Nucleus accumbens (tissue), 56 donors: ENCODE data around the gene LCORL.

Source experiments
- DNase-seq, 56 donors: peaks; one replicate each; lab custom pipeline; 2025; lab: John Stamatoyannopoulos, UW

LCORL gene

GRCh38 chr4:17941731-17942130 lies 79.8 kb downstream of the LCORL start:
- no peak for DNase-seq

DNA sequence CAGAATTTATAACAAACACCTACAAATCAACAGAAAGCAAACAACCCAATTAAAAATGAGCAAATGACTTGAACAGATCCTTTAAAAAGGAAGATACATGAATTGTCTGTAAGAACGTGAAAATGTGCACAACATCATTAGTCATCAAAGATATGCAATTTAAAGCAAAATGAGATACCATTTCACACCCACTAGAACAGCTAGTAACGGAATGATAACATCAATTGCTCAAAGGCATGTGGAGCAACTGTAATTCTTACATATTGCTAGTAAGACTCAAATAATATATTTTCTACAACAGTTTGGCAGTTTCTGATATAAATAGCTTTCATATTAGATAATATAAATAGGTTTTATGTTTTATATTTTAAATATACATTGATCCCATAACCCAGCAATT lies 82.5 kb downstream of the LCORL start:
- no peak for DNase-seq

- no peak for DNase-seq
These were observed 87.3 kb downstream of the LCORL start for GRCh38 chr4:17934286-17934685.

DNA sequence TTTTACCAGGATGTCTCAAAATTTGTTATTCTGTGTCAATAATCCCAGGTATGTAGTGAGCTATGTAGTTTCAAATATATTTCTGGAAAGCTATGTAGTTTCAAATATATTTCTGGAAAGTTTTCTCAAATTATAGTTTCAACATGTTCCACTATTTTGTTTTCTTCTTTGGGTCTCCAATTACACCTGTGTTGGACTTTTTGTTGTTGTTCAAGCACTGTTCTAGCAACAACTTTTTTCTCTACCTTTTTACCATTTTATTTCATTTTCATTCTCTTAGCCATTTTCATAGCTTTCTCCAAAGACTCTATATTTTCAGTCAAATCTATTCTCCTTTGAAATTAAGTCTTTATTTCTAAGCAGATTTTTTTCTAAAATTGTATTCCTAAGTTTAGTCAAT lies 88.4 kb downstream of the LCORL start:
- DNase-seq: no peak

GRCh38 chr4:17932041-17932440 lies 89.5 kb downstream of the LCORL start:
- DNase-seq: no peak

DNA sequence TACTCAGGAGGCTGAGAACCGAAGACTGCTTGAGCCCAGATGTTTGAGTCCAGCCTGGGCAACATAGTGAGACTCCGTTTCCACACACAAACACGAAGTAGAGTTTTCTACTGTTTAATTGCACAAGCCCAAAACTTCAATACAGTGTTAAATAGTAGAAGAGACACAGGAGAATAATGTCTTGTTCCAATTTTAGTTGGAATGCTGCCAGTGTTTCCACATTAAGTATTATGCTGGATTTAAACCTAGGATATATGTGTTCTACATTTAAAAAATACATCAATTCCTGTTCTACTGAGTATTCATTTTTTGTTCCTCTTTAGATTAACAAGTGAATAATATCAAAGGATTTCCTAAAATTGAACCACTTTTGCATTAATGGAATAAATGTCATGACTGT lies 91.3 kb downstream of the LCORL start:
- no peak for DNase-seq

DNA sequence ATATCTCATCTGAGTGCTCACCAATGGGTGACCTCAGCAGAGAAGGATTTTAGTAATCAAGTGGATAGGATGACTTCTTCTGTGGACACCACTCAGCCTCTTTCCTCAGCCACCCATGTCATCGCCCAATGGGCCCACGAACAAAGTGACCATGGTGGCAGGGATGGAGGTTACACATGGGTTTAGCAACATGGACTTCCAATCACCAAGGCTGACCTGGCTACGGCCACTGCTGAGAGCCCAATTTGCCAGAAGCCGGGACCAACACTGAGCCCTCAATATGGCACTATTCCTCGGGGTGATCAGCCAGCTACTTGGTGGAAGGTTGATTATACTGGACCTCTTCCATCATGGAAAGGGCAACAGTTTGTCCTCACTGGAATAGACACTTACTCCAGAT lies 97.4 kb downstream of the LCORL start:
- no peak for DNase-seq

- no peak for DNase-seq
These were observed 100.1 kb downstream of the LCORL start for GRCh38 chr4:17921451-17921850.

DNA sequence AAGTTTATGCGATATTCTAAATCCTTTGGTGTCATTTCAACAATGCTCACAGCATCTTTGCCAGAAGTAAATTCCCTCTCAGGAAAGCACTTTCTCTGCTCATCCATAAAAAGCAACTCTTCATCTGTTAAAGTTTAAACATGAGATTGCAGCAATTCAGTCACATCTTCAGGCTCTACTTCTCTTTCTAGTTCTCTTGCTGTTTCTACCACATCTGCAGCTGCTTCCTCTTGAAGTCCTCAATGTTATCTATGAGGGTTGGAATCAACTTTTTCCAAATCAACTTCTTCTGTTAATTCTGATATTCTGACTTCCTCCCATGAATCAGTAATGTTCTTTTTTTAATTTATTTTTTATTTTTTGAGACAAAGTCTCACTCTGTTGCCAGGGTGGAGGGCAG lies 100.9 kb downstream of the LCORL start:
- DNase-seq: no peak

GRCh38 chr4:17915439-17915838 lies 106.1 kb downstream of the LCORL start:
- DNase-seq: no peak

- DNase-seq: peak in 13 of 56 donors; percentile 2 to 59 (median 7)
These were observed 109.5 kb downstream of the LCORL start for GRCh38 chr4:17912011-17912410.

- DNase-seq: peak in 1 of 56 donors; percentile 0
These were observed 109.9 kb downstream of the LCORL start for GRCh38 chr4:17911608-17912007.

GRCh38 chr4:17898553-17899055 lies 123.0 kb downstream of the LCORL start:
- no peak for DNase-seq

DNA sequence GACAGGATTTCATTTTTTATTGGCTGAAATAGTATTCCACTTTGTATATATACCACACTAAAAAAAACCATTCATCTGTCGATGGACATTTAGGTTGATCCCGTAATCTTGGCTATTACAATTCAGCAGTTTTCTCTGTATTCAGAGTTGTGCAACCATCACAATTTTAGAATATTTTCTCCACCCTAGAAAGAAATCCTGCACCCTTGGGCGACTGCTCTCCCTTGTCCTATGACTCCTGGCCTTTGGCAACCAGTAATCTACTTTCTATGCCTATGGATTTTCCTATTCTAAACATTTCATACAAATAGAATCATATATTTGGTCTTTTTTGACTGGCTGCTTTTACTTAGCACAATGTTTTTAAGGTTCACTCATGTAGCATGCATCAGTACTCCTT lies 126.1 kb downstream of the LCORL start:
- no peak for DNase-seq

- DNase-seq: no peak
These were observed 127.1 kb downstream of the LCORL start for GRCh38 chr4:17894421-17894820.

GRCh38 chr4:17889692-17890091 lies 131.9 kb downstream of the LCORL start:
- no peak for DNase-seq

DNA sequence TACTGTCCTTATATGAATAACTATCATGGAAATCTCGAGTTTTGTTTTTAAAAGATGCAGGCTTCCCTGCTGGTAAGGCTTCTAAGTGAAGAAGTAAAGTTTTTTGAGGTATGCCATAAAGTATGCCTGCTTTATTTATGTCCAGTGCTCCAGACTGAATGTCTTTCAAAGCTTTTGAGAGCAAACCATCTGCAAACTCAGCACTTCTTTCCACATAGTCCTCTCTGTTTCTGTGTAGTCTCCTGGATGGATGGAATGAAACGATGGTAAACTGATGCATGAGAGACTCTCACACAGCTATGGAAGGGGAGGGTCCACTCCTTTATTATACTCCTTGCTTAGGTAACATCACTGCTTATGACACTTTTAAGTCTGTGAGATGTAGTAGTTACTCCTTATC lies 137.0 kb downstream of the LCORL start:
- DNase-seq: no peak

- DNase-seq: no peak
These were observed 137.5 kb downstream of the LCORL start for GRCh38 chr4:17884063-17884462.

- no peak for DNase-seq
These were observed 143.9 kb downstream of the LCORL start for GRCh38 chr4:17877661-17878060.

DNA sequence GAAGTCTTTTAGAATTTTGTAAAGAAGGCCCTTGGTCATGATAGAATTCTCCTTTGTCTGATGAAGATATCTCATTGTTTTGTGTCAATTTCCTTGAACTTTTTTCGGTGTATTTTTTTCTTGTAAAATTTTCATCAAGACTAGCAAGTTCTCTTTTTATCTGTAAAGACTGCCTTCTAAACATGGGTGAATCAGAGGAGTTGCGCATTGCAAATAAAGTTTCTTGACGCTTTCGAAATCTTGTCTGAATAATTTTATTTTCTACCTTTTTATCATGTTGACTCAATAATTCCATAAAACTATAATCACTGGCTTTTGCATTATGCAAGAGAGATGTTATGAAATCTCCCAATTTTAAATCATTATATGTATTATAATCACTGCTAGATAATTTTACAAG lies 144.6 kb downstream of the LCORL start:
- no peak for DNase-seq

GRCh38 chr4:17875402-17876070 lies 146.0 kb downstream of the LCORL start:
- DNase-seq: no peak

DNA sequence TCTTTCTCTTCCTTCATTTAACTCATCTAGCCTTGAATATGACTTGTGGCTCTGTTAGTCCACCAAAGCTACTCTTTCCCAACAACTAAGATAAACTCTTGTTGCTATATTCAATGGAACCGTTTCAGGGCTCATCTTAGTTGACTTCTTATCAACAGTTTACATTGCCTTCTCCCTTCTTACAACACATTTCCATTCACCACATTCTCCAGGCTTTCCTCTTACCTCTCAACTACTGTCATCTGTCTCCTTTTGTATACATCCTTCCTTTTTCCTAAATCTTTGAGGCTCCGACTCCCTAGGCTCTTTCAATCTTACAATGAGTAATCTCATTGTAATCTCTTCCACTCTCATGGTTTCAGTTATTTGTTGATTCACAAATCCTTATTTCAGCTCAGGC lies 152.2 kb downstream of the LCORL start:
- no peak for DNase-seq

DNA sequence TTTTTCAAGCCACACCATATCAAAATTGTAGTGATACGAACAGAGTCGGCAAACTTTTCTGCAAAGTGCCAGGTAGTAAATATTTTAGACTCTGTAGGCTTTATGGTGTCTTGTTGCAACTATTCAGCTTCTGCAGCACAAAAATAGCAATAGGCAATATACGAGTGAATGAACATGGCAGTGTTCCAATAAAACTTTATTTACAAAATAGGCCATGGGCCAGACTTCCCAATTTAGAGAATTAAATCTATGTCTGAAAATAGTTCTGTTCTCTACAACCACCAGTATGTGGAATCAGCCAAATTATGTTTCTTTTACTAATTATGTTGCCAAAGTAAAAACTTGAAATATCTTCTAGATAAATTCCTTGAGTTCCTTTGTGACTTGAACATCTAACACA lies 154.3 kb downstream of the LCORL start:
- DNase-seq: no peak
